ENCODE data around the gene COA1.
"Not testable (repeated sequence)": the region's sequence is repeated elsewhere in the genome, so short reads cannot be mapped to it uniquely, and the experiment has no call there.

GRCh38 chr7:43673243-43673976, 55.9 kb downstream of the COA1 start:
- not testable (repeated sequence) for TF ChIP-seq CTCF, POLR2A (IDR thresholded peaks at IDR 0.05)

All from prostate gland (tissue), 2 donors.